Measurements from ENCODE around the gene MYADM. TPM values are rescaled to one million over a fixed set of nuclear protein-coding genes. Genes with fewer than 3 reads are reported as not detected.

Gene MYADM
- total and polyA plus RNA-seq, 2 experiments from 2014 or later, result 42.1 to 211 TPM

Other genes starting within 250 kb of the MYADM start
- gene DPRX, start 235.9 kb upstream of the MYADM start, total RNA-seq, result not detected in 2 replicates
- gene DPRX, start 235.9 kb upstream of the MYADM start, polyA plus RNA-seq, result not detected in 2 replicates
- gene NLRP12, start 43.6 kb upstream of the MYADM start, total RNA-seq, result not detected in 2 replicates
- not detected in 2 replicates for gene NLRP12, start 43.6 kb upstream of the MYADM start, polyA plus RNA-seq
- not detected in 2 replicates for gene PRKCG, start 14.3 kb downstream of the MYADM start, total RNA-seq
- 0.18 and 0.68 TPM in 2 replicates for gene PRKCG, start 14.3 kb downstream of the MYADM start, polyA plus RNA-seq
- 0.90 and 1.4 TPM in 2 replicates for gene CACNG7, start 41.4 kb downstream of the MYADM start, total RNA-seq
- gene CACNG7, start 41.4 kb downstream of the MYADM start, polyA plus RNA-seq, result 0.12 and 0.31 TPM in 2 replicates
- 0.13 TPM in 1 of 2 replicates, not detected in the other for gene CACNG8, start 95.1 kb downstream of the MYADM start, total RNA-seq
- gene CACNG8, start 95.1 kb downstream of the MYADM start, polyA plus RNA-seq, result 0.06 TPM in 1 of 2 replicates, not detected in the other
- 0.23 and 0.32 TPM in 2 replicates for gene CACNG6, start 123.8 kb downstream of the MYADM start, total RNA-seq
- 0.35 TPM in 1 of 2 replicates, not detected in the other for gene CACNG6, start 123.8 kb downstream of the MYADM start, polyA plus RNA-seq
- not detected in 2 replicates for gene VSTM1, start 196.0 kb downstream of the MYADM start, total RNA-seq
- not detected in 2 replicates for gene VSTM1, start 196.0 kb downstream of the MYADM start, polyA plus RNA-seq
- gene TARM1, start 213.5 kb downstream of the MYADM start, total RNA-seq, result not detected in 2 replicates
- not detected in 2 replicates for gene TARM1, start 213.5 kb downstream of the MYADM start, polyA plus RNA-seq
- 0.48 TPM in 1 of 2 replicates, not detected in the other for gene OSCAR, start 232.9 kb downstream of the MYADM start, total RNA-seq
- 0.16 and 0.43 TPM in 2 replicates for gene OSCAR, start 232.9 kb downstream of the MYADM start, polyA plus RNA-seq
- 10.5 and 13.9 TPM in 2 replicates for gene NDUFA3, start 235.0 kb downstream of the MYADM start, total RNA-seq
- gene NDUFA3, start 235.0 kb downstream of the MYADM start, polyA plus RNA-seq, result 247 and 285 TPM in 2 replicates
- gene TFPT, start 247.8 kb downstream of the MYADM start, total RNA-seq, result 12.8 and 14.7 TPM in 2 replicates
- 25.2 and 25.9 TPM in 2 replicates for gene TFPT, start 247.8 kb downstream of the MYADM start, polyA plus RNA-seq
- 44.5 and 59.7 TPM in 2 replicates for gene PRPF31, start 247.9 kb downstream of the MYADM start, total RNA-seq
- 77.6 and 82.3 TPM in 2 replicates for gene PRPF31, start 247.9 kb downstream of the MYADM start, polyA plus RNA-seq

Data from hepatocyte (in vitro differentiated cells).